Neural cell (in vitro differentiated cells): ENCODE measurements around the gene CCNB1IP1. TPM values are rescaled to one million over a fixed set of nuclear protein-coding genes. Genes with fewer than 3 reads are reported as not detected.

ENCODE experiments used
- H2AFZ ChIP-seq: fragments of 200-600, 300-800 bp; sonication (generic), shearing (Covaris generic); 2 replicates; pipeline ENCODE4 v1.6.0; 2014; ENCODE audit warnings: low read depth, mild to moderate bottlenecking, antibody characterized with exemption, low read length, moderate library complexity
- H3F3A ChIP-seq: fragments of 200-600 bp; shearing (Covaris generic); 2 replicates; pipeline ENCODE4 v1.6.1; 2016; ENCODE audit warnings: mild to moderate bottlenecking, moderate library complexity, mixed read lengths, antibody characterized with exemption, low read length; ENCODE audit not compliant: insufficient read depth, poor library complexity, severe bottlenecking
- H3K27ac ChIP-seq: fragments of 200-600, 300-800 bp; sonication (generic), shearing (Covaris generic); 2 replicates; pipeline ENCODE4 v1.5.1; 2014; ENCODE audit warnings: mild to moderate bottlenecking, low read length, moderate library complexity
- H3K27me3 ChIP-seq: fragments of 300-800, 200-600 bp; sonication (generic), shearing (Covaris generic); 2 replicates; pipeline ENCODE4 v1.6.0; 2014; ENCODE audit warnings: mild to moderate bottlenecking, low read depth, low read length, moderate library complexity; ENCODE audit not compliant: insufficient read depth
- H3K36me3 ChIP-seq: fragments of 300-800, 200-600 bp; sonication (generic), shearing (Covaris generic); 2 replicates; pipeline ENCODE4 v1.5.1; 2014; ENCODE audit warnings: mild to moderate bottlenecking, antibody characterized with exemption, low read length, moderate library complexity; ENCODE audit not compliant: insufficient read depth
- H3K4me2 ChIP-seq: fragments of 300-800, 200-600 bp; sonication (generic), shearing (Covaris generic); 2 replicates; pipeline ENCODE4 v1.6.0; 2014; ENCODE audit warnings: mild to moderate bottlenecking, low read length
- H3K4me3 ChIP-seq: fragments of 300-800, 200-600 bp; sonication (generic), shearing (Covaris generic); 2 replicates; pipeline ENCODE4 v1.5.1; 2014; ENCODE audit warnings: mild to moderate bottlenecking, low read length, moderate library complexity
- H3K79me2 ChIP-seq: fragments of 200-600 bp; shearing (Covaris generic); replicated peaks from 2 replicates; pipeline ENCODE4 v1.6.0; 2014; ENCODE audit warnings: mild to moderate bottlenecking, low read length, moderate library complexity; ENCODE audit not compliant: insufficient read depth
- H3K9ac ChIP-seq: fragments of 300-800, 200-600 bp; sonication (generic), shearing (Covaris generic); 2 replicates; pipeline ENCODE4 v1.6.1; 2016; ENCODE audit warnings: mild to moderate bottlenecking, low read length, mixed read lengths
- H3K9me2 ChIP-seq: fragments of 200-600 bp; shearing (Covaris generic); 2 replicates; pipeline ENCODE4 v1.6.1; 2016; ENCODE audit warnings: mild to moderate bottlenecking, low read length, mixed read lengths; ENCODE audit not compliant: insufficient read depth
- H3K9me3 ChIP-seq: fragments of 200-600, 300-800 bp; sonication (generic), shearing (Covaris generic); 2 replicates; pipeline ENCODE4 v1.6.1; 2016; ENCODE audit warnings: mild to moderate bottlenecking, mixed run types, low read length, moderate library complexity, mixed read lengths
- H4K20me1 ChIP-seq: fragments of 200-600 bp; shearing (Covaris generic); 2 replicates; pipeline ENCODE4 v1.6.1; 2016; ENCODE audit warnings: mild to moderate bottlenecking, mixed run types; ENCODE audit not compliant: insufficient read depth
- EP300 ChIP-seq: fragments of 450-650 bp; conservative IDR thresholded peaks from 2 replicates; pipeline ENCODE4 v1.6.1; 2014; ENCODE audit warnings: antibody characterized with exemption, mild to moderate bottlenecking, moderate library complexity; ENCODE audit not compliant: poor library complexity, severe bottlenecking
- EZH2 ChIP-seq: fragments of 200-600, 300-800 bp; shearing (Covaris generic), sonication (generic); IDR thresholded peaks from 2 replicates; pipeline ENCODE4 v1.6.1; 2014; ENCODE audit warnings: antibody characterized with exemption, low read length, borderline replicate concordance, mild to moderate bottlenecking; ENCODE audit not compliant: insufficient read depth, poor library complexity, severe bottlenecking
- MXI1 ChIP-seq: fragments of 450-650 bp; conservative IDR thresholded peaks from 2 replicates; pipeline ENCODE4 v1.6.1; 2014; ENCODE audit warnings: antibody characterized with exemption, mild to moderate bottlenecking; ENCODE audit not compliant: poor library complexity, severe bottlenecking
- POLR2AphosphoS5 ChIP-seq: IDR thresholded peaks from 2 replicates; pipeline ENCODE4 v1.6.1; 2012
- RAD21 ChIP-seq: fragments of 450-650 bp; conservative IDR thresholded peaks from 2 replicates; pipeline ENCODE4 v1.6.1; 2014; ENCODE audit warnings: antibody characterized with exemption, mild to moderate bottlenecking, moderate library complexity
- SMC3 ChIP-seq: fragments of 450-650 bp; conservative IDR thresholded peaks from 2 replicates; pipeline ENCODE4 v1.6.1; 2014; ENCODE audit warnings: antibody characterized with exemption, mild to moderate bottlenecking, moderate library complexity; ENCODE audit not compliant: poor library complexity
- TAF1 ChIP-seq: IDR thresholded peaks from 2 replicates; pipeline ENCODE4 v1.6.1; 2012; ENCODE audit warnings: low read depth
- polyA plus RNA-seq: library from polyadenylated mRNA; depleted of rRNA; stranded (reverse); fragments of >200 nt; gene quantifications from 2 replicates; pipeline ENCODE4 v1.2.3, GENCODE V29; 2014
- TF ChIP-seq, protein P1 (sequence below): fragments of 450-650 bp; IDR thresholded peaks from 2 replicates; pipeline ENCODE4 v1.5.1; 2014; ENCODE audit warnings: antibody characterized with exemption, mild to moderate bottlenecking, moderate library complexity; ENCODE audit not compliant: poor library complexity, severe bottlenecking
- TF ChIP-seq, protein P2 (sequence below): IDR thresholded peaks from 2 replicates; pipeline ENCODE4 v1.6.1; 2012; ENCODE audit warnings: borderline replicate concordance

The CCNB1IP1 gene
- polyA plus RNA-seq, 1 donor from 2014 or later: 67.2 TPM

DNA sequence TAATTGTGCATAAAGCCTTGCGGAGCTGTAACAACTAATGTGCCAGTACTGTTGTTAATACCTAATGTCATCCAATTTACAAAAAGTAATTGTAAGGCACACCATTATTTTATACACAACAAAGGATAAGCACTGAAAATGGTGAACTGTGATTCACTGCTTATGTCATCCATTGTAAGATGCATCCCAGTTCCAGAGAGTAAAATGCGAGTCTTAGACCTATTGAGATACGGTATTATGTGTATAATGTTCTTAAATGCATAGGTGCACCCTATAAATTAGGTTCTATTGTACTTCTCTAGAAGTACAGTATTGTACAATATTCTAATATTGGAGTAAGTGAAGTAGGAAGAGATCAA, 10.8 kb upstream of the CCNB1IP1 start:
- Histone ChIP-seq H4K20me1 (no peaks in the 10 kb centered on the region), H2AFZ (peak overlapping the region; percentile 61), H3K9me3 (no peaks in the 10 kb centered on the region), H3K79me2 (peaks cover 8% of the 10 kb centered on the region), H3K27me3 (no peaks in the 10 kb centered on the region), H3K36me3 (no peaks in the 10 kb centered on the region), H3K9me2 (no peaks in the 10 kb centered on the region), H3K9ac (peak overlapping the region; percentile 87), H3K4me2 (peak overlapping the region; percentile 89), H3F3A (no peaks in the 10 kb centered on the region), H3K4me3 (peak overlapping the region; percentile 75), H3K27ac (peak overlapping the region; percentile 83)
- TF ChIP-seq EZH2: no peak
- TF ChIP-seq, protein P1, sequence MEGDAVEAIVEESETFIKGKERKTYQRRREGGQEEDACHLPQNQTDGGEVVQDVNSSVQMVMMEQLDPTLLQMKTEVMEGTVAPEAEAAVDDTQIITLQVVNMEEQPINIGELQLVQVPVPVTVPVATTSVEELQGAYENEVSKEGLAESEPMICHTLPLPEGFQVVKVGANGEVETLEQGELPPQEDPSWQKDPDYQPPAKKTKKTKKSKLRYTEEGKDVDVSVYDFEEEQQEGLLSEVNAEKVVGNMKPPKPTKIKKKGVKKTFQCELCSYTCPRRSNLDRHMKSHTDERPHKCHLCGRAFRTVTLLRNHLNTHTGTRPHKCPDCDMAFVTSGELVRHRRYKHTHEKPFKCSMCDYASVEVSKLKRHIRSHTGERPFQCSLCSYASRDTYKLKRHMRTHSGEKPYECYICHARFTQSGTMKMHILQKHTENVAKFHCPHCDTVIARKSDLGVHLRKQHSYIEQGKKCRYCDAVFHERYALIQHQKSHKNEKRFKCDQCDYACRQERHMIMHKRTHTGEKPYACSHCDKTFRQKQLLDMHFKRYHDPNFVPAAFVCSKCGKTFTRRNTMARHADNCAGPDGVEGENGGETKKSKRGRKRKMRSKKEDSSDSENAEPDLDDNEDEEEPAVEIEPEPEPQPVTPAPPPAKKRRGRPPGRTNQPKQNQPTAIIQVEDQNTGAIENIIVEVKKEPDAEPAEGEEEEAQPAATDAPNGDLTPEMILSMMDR: no peak
- no peak for TF ChIP-seq EP300
- TF ChIP-seq SMC3: no peak
- no peak for TF ChIP-seq TAF1
- no peak for TF ChIP-seq MXI1
- TF ChIP-seq RAD21: no peak
- no peak for TF ChIP-seq POLR2AphosphoS5
- TF ChIP-seq, protein P2, sequence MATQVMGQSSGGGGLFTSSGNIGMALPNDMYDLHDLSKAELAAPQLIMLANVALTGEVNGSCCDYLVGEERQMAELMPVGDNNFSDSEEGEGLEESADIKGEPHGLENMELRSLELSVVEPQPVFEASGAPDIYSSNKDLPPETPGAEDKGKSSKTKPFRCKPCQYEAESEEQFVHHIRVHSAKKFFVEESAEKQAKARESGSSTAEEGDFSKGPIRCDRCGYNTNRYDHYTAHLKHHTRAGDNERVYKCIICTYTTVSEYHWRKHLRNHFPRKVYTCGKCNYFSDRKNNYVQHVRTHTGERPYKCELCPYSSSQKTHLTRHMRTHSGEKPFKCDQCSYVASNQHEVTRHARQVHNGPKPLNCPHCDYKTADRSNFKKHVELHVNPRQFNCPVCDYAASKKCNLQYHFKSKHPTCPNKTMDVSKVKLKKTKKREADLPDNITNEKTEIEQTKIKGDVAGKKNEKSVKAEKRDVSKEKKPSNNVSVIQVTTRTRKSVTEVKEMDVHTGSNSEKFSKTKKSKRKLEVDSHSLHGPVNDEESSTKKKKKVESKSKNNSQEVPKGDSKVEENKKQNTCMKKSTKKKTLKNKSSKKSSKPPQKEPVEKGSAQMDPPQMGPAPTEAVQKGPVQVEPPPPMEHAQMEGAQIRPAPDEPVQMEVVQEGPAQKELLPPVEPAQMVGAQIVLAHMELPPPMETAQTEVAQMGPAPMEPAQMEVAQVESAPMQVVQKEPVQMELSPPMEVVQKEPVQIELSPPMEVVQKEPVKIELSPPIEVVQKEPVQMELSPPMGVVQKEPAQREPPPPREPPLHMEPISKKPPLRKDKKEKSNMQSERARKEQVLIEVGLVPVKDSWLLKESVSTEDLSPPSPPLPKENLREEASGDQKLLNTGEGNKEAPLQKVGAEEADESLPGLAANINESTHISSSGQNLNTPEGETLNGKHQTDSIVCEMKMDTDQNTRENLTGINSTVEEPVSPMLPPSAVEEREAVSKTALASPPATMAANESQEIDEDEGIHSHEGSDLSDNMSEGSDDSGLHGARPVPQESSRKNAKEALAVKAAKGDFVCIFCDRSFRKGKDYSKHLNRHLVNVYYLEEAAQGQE: no peak

DNA sequence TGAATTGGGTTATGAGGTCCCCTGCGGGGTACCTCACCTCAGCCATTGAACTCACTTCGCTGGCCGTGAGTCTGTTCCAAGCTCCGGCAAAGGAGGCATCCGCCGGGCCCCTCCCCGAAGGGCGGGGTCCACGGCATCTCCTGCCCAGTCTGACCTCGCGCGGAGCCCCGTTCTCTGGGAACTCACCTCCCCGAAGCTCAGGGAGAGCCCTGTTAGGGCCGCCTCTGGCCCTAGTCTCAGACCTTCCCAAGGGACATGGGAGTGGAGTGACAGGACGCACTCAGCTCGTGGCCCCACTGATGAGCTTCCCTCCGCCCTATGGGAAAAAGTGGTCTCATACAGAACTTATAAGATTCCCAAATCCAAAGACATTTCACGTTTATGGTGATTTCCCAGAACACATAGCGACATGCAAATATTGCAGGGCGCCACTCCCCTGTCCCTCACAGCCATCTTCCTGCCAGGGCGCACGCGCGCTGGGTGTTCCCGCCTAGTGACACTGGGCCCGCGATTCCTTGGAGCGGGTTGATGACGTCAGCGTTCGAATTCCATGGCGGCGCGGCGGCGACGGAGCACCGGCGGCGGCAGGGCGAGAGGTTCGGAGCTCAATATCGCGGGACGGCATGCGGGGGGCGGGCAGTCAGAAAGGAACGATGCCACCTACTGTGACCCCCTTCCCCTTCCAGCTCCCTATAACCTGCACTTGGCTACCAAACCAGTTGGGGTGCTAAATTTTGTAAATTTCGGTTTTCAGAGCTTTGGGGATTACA, 10.2 kb upstream of the CCNB1IP1 start, which contains the start of gene PARP2:
PARP2 (plus strand) TSS at position 544 of the 770 bp plus-strand sequence; CDS start at position 551, 7 bp downstream.
- Histone ChIP-seq H3F3A (no peaks in the 10 kb centered on the region), H3K27me3 (no peaks in the 10 kb centered on the region), H3K9me2 (no peaks in the 10 kb centered on the region), H3K36me3 (no peaks in the 10 kb centered on the region), H3K9ac (peak within 1 kb of the TSS; percentile 87), H3K4me3 (peak within 1 kb of the TSS; percentile 75), H3K27ac (peak within 1 kb of the TSS; percentile 87), H3K79me2 (peaks cover 8% of the 10 kb centered on the region), H2AFZ (peak within 1 kb of the TSS; percentile 61), H4K20me1 (no peaks in the 10 kb centered on the region), H3K9me3 (no peaks in the 10 kb centered on the region), H3K4me2 (peak within 1 kb of the TSS; percentile 89)
- TF ChIP-seq TAF1: peak; percentile 90
- TF ChIP-seq, protein P1: peak; percentile 32
- TF ChIP-seq, protein P2: peak; percentile 71
- TF ChIP-seq EZH2: no peak
- TF ChIP-seq POLR2AphosphoS5: peak; percentile 99
- TF ChIP-seq SMC3: no peak
- TF ChIP-seq MXI1: peak; percentile 68
- no peak for TF ChIP-seq RAD21
- peak; percentile 83 for TF ChIP-seq EP300
